HL-60/S4 treated with retinoic acid at 250 ng/mL for 4 days and 3 days (cell line): ENCODE results near the gene AK4.

Source experiments
- in situ Hi-C: fragments of 300-500 bp; cut with MboI; formaldehyde crosslinking; loops from 2 replicates; pipeline ENCODE4 v1.7.0; 2022; ENCODE audit warnings: low sequenced_read_pairs

The AK4 gene

GRCh38 chr1:65269612-65270011, 121.6 kb downstream of the AK4 start:
- in situ Hi-C loops: no loop called here

- in situ Hi-C loops: no loop called here
These were observed 128.4 kb downstream of the AK4 start for GRCh38 chr1:65276197-65276939.

GRCh38 chr1:65277605-65278347, 129.8 kb downstream of the AK4 start:
- in situ Hi-C loops: no loop called here

GRCh38 chr1:65278376-65279069, 130.5 kb downstream of the AK4 start:
- in situ Hi-C loops: no loop called here

- in situ Hi-C loops: no loop called here
These were observed 131.2 kb downstream of the AK4 start for GRCh38 chr1:65279070-65279779.
